NCI-H2107 treated with DMSO at 0.1 percent for 48 hours (cell line): ENCODE data around the gene CIZ1.
A peak's percentile ranks its signal among the peaks of the same experiment; 100 is the strongest.
"Not testable (repeated sequence)": the region's sequence is repeated elsewhere in the genome, so short reads cannot be mapped to it uniquely, and the experiment has no call there.

ENCODE experiments used
- DNase-seq: peaks from one replicate; lab custom pipeline; 2025; ENCODE audit not compliant: unreplicated experiment; lab: John Stamatoyannopoulos, UW

Gene CIZ1

GRCh38 chr9:128190516-128191405 is 611 bp downstream of the CIZ1 start:
- DNase-seq = no peak

- DNase-seq = no peak
Measured at GRCh38 chr9:128190013-128190412, 1.4 kb downstream of the CIZ1 start.

DNA sequence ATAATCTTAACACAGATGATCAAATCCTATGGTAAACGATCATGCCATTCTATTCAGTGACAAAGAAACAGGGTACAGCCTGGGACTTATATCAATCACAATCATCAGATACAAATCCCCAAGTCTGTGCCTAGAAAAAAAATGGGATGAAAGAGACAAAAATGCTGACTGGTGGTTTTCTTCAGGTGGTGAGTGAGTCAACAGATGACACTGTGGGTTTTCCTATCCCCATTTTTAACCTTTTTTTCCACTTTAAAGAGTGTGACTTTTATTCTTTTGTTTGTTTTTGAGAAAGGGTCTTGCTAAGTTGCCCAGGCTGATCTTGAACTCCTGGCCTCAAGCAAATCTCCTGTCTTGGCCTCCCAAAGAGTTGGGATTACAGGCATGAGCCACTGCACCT is 3.2 kb downstream of the CIZ1 start:
- DNase-seq = no peak

DNA sequence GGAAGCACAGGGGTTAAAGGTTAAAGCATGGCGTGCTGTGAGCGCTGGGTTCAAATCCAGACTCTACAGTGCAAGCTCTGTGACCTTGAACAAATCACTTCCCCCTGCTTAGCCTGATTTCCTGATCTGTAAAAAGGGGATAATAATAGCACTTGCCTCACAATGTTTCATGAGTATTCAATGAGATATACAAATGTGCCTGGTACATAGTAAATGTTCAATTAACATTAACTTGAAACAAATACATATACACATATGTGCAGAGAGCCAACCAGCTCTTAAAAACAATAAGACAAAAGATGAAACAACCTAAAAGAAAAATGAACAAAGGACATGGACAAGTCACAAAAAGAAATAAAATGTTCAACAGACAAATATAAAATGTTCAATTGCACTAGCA is 4.0 kb downstream of the CIZ1 start:
- no peak for DNase-seq

GRCh38 chr9:128185979-128186965 is 5.1 kb downstream of the CIZ1 start:
- DNase-seq = no peak

DNA sequence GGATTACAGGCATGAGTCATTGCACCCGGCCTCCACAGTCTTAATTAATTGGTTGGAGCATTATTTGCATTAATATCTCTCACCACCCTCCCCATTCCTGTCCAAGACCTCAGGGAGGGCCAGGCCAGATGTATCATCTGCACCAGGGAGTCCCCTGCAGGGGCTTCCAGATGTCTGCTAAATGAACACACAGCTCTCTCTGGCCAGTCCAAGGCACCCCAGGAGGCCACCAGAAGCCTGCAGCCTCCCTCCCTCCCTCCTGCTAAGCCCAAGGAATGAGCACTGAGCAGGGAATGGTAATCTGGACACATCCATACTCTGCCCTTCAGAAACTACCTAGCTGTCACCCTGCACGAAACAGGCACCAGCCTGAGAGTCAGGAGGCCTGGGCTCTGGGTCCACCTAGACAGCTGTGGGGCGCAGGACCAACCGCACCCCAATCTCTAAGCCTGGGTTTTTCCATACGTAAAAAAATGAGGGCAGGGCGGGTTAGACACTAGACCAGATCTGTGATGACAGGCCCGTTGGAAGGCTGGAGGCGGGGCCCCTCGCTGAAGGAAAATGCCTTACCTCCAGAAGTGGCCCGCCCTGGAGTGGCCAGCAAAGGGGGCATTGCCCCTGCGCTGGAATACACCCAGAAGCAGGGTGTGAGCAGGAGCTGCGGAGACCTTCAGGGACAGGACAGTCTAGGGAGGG is 8.3 kb downstream of the CIZ1 start:
- DNase-seq = no peak

DNA sequence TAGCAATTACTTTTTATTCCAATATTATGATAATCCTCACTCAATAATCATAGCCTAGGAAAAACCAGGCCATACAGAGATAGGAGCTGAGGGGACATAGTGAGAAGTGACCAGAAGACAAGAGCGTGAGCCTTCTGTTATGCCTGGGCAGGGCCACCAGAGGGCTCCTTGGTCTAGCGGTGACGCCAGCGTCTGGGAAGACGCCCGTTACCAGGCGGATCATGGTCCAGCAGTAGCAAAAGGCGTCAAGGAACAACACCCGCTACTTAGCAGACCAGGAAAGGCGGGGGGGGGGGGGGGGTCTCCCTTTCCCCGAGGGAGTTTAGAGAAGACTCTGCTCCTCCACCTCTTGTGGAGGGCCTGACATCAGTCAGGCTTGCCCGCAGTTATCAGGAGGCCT is 9.9 kb downstream of the CIZ1 start:
- not testable (repeated sequence) for DNase-seq

- no peak for DNase-seq
Measured at GRCh38 chr9:128180447-128180846, 10.9 kb downstream of the CIZ1 start.

DNA sequence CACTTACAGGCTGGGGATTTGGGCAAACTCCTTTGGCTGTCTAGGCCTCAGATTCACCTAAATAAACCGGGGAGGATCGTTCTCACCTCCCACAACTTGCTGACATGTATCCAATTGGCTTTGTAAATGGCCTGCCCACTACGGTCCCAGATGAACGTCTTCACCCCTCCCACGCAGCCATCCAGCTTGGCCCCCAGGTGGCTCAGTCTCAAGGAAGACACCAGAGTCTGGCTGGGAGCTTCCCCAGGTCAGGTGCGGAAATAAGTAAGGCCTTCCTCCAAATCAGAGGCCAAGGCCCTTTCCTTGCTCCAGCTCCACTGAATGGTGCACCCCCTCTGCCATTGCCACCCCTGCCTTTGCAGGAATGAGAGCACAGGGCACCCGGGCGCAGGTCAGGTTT is 11.4 kb downstream of the CIZ1 start:
- DNase-seq = no peak

- DNase-seq = no peak
Measured at GRCh38 chr9:128178806-128179431, 12.5 kb downstream of the CIZ1 start.

GRCh38 chr9:128175726-128176125 is 15.6 kb downstream of the CIZ1 start:
- no peak for DNase-seq

DNA sequence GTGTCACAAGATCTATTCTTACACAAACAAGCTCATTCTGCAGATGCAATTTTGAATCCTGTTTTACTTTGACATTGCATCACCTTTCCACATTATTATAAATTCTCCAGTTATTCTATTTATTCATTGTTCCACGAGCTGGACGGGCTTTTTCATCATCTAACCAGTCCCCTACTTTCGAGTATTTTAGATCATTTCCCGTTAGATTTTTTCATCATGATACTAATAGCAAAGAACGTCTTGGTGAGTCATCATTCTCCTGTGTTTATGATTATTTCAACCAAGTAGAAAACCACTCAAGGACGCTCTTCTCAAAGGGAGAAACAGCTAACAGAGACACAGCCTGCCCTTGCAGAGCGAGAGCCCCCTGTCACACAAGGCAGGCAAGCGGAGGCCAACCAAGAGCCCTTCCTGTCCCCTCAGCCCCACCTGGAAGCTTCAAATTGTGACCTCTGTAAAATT is 16.2 kb downstream of the CIZ1 start:
- no peak for DNase-seq

DNA sequence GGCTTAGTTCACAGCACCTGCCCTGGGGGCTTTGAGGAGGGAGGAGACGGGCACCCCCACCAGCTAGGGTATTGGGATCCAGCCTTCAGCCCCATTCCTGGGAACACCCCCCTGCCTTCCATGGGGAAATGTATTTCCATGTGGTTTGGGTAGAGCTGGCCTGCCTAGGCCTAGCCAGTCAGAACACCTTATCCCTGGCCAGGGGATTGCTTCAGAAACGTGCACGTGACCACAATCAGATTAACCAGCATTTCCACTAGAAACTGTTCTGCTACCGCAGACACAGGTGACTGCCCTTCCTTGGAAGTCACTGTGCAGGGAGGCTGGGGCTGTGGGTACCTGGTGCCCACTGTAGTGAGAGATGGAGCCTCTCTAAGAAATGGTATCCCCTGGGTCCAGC is 17.3 kb downstream of the CIZ1 start:
- DNase-seq = no peak

DNA sequence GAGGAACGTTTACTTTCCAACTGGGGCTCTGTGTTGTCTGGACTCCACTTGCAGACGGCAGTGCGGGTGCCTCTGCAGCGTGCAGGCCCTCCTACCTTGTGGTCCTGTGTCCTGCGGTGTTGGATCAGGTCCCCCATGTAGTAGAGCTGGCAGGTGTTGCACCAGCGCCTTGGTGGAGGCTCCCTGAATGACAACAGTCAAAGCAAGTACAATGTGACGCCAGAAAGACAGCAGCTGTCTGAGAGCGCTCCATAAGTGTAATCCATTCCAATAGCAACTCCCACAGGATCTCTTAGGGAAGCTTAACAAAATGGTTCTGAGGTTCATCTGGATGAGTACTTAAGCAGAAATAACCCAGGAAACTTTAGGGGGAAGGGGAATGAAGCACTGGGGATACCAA is 21.4 kb downstream of the CIZ1 start:
- DNase-seq = peak; percentile 85

DNA sequence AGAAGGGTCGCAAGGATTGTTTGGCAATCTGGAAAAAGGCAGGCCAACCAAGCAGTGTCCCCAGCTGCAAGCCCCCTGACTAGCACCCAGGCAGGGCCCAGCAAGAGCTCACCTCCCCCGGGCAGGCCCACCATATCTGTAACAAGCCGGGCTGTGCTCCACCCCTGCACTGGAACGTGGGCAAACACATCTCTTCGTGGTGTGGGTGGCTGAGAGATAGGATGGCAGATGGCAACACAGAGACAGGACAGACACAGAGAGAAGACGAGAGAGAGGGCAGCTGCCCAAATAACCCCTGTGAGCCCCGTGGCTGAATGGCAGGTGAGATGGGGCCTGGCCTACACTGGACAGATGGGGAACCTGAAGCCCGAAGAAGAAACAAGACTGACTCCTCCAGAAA is 21.9 kb downstream of the CIZ1 start:
- no peak for DNase-seq

DNA sequence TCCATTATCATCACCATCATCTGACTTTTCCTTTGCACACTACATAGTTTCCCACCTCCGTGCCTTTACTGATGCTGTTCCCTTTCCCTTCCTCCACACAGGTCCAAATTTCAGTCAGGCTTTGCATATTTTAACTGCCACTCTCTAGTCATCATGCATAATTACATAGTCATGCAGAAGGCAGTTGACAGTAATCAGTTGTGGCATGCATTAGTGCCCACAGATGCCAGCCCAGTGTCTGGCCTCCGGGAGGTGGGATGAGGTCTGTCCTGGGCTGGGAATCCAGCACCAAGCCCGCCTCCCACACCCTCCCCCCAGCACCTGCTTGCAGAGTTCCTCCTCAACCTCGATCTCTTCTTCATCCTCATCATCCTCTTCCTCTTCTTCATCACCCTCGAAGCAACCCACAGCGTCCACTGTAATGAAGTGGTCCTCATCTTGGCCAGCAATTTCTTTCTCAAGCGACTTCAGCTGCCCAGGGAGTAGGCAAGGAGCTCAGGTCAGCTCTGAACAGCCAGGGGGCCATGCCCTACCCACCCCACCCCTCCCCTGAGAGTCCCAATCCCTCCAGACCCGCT is 22.6 kb downstream of the CIZ1 start:
- DNase-seq = no peak

GRCh38 chr9:128167209-128167608 is 24.2 kb downstream of the CIZ1 start:
- no peak for DNase-seq

DNA sequence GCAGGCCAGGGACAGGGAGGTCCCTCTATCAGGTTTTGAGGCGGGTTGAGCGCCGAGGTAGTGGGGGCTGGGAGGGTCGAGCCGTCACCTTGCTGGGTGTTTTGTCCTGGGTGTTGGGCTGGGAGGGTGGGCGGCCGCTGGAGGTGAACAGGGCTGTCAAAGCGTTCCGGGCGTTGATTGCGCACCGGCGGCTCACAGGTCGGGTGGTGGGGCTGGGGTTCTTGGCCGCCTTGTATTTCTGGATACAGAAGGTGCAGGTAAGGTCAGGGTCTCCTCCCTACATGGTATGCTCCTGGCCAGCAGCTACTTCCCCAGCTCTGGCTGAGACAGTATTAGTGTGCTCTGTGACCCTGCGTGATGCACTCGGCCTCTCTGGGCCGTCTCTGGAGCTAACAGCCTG is 25.2 kb downstream of the CIZ1 start:
- DNase-seq = no peak

DNA sequence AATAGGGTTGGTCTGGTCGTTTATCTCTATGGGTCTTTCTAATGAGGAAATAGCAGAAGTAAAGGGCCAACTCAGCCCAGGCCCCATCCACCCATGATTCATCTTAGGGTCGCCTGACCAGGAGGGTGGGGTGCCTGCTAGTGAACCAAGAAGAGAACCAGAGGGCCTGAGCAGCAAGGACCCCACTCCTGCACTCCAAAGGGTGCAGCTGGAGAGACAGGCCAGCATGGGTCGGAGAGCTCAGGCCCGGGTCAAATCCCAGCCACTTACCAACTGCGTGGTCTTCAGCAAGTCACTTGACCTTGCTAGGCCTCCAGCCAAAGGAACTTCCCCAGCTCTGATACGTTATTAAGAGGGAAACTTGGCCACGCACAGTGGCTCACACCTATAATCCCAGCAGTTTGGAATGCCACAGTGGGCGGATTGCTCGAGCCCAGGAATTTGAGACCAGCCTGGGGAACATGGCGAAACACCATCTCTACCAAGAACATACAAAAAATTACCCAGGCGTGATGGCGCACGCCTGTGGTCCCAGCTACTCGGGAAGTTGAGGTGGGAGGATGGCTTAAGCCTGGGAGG is 27.0 kb downstream of the CIZ1 start:
- no peak for DNase-seq
